HG03520 (cell line): Measurements from ENCODE around the gene F13B.
"Not testable (repeated sequence)": the region's sequence is repeated elsewhere in the genome, so short reads cannot be mapped to it uniquely, and the experiment has no call there.

Source experiments
- ATAC-seq: cut with Tn5 transposase; IDR thresholded peaks from one replicate; pipeline ENCODE4 v1.9.1; 2021; ENCODE audit warnings: mild to moderate bottlenecking, moderate library complexity; ENCODE audit not compliant: unreplicated experiment

F13B gene, protein sequence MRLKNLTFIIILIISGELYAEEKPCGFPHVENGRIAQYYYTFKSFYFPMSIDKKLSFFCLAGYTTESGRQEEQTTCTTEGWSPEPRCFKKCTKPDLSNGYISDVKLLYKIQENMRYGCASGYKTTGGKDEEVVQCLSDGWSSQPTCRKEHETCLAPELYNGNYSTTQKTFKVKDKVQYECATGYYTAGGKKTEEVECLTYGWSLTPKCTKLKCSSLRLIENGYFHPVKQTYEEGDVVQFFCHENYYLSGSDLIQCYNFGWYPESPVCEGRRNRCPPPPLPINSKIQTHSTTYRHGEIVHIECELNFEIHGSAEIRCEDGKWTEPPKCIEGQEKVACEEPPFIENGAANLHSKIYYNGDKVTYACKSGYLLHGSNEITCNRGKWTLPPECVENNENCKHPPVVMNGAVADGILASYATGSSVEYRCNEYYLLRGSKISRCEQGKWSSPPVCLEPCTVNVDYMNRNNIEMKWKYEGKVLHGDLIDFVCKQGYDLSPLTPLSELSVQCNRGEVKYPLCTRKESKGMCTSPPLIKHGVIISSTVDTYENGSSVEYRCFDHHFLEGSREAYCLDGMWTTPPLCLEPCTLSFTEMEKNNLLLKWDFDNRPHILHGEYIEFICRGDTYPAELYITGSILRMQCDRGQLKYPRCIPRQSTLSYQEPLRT

DNA sequence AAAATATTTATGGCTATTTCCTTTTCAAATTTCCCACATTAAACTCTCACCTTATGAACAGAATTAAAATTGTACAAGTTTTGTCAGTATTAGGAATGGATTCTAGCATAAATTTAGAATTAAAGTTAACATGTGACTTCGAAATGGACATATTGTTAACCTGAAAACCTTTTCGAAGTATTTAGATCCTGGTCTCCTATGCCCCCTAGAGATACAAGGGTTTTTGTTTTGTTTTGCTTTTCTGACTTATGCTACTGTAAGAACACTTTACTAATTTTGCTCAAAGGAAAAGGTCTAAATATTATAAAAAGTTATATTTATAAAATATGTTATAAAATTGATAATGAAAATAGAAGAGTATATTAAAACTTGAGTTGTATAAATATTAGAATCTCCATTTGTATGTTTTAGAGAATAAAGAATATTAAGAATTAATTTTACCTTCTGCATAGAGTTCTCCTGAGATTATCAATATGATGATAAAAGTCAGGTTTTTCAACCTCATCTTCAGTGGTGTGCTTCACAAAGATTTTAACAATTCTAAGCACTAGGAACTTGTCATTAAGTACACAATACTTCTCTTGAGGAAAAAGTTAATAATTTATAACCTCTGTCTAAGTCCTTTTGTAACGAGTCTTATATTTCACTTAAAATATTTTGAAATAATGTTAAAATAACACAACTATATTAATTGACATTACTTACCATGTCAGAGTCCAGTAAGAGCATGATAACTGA is at the start of gene F13B:
TSS of gene F13B (minus strand) at position 542 of the 738 bp plus-strand sequence. CDS start at position 505, 37 bp downstream.
- no peak for ATAC-seq

DNA sequence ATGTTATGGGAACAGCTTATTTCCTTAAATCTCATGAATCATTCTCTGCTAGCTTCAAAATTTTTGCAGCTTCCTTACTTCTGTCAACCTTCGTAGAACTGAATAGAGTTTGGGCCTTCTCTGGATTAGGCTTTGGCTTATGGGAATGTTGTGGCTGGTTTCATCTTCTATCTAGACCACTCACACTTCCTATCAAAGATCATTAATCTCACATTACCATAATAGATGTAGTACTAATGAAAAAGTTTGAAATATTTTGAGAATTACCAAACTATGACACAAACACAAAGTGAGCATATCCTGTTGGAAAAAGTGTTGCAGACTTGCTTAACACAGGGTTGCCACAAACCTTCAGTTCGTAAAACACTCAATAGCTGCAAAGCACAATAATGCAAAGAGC is 49.1 kb upstream of the F13B start:
- no peak for ATAC-seq

DNA sequence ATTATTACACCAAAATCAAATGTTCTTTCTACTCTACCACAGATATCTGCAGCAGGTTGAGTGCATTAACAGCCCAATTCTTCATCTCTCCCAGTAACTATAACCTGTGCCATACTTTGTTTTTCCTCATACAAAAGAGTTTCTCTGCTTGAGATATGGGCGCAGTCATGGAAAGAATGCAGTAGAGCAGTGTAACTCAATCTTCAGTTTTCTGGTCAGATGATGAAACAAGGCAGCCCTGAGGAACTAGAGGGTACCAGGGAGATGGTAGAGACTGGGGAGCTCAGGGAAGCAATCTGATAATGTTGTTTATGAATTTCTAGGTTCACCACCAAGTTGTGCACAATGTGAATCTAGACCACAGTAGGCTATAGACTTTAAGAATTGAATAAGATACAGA is 39.8 kb upstream of the F13B start:
- no peak for ATAC-seq

DNA sequence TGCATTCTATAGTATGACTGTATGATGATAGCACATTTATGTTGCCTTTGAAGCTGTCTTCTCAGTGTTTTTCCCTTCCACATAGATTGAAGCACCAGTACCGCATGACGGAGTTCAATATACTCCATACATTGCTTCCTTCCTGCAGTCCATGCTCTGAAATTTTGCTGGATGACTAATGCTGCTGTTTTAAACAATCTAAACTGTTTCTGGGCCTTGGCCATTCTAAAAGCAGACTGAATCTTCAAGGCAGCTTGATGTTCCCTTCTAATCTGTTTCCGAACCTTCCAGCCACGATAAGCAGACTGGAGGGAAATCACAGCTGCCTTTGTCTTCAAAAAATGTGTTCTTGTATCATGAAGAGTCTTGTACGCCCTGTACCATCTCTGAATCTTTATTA is 36.2 kb upstream of the F13B start:
- no peak for ATAC-seq

DNA sequence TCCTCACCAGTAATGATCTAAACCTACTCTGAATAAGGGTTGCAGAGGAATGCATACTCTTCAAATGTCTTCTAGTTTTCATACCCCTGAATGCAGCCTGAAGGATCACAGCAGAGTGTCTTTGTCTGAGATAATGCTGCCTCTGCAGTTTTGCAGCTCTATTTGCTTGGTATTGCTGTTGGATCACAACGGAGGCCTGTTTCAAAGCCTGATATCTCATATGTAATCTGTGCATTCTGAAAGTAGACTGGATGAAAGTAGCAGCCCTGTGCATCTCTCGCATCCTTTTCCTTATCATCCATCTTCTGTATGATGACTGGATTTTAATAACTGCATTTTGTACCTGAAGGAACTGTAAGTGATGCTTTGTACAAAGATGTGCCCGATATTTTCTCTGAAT is 34.9 kb upstream of the F13B start:
- no peak for ATAC-seq

DNA sequence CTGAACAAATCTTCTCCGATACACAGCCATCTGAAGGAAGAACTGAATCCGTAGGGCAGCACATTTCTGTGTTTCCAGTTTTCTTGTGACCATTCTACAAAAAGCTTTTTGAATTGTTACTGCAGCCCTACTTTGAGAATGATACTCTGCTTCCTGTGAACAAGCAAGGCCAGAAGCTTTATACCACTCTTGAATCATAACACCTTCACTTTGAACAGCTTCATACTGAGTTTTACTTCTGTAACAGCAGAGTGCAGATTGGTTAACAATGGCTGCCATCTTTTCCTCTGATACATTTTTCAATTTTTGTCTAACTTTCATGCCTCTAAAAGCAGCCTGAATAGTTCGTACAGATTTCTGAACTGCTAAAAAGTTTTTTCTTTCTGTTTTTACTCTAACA is 33.6 kb upstream of the F13B start:
- no peak for ATAC-seq

DNA sequence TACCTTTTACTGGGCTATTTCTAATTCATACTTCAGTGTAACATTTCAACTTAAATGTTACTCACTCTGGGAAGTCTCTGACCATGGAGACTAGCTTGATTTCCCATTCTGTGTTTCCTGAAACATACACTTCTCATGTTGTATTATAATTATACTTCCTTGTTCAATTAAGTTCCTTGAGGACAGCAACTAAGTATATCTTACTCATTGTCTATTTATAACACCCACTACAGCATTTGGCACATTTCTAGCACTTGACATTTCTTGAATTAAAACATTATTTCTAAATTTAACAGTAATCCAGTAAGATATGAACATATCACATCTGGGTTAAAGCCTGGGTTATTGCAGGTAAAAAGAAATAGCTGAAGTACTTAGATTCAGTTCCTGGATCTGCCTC is 32.4 kb upstream of the F13B start:
- no peak for ATAC-seq

DNA sequence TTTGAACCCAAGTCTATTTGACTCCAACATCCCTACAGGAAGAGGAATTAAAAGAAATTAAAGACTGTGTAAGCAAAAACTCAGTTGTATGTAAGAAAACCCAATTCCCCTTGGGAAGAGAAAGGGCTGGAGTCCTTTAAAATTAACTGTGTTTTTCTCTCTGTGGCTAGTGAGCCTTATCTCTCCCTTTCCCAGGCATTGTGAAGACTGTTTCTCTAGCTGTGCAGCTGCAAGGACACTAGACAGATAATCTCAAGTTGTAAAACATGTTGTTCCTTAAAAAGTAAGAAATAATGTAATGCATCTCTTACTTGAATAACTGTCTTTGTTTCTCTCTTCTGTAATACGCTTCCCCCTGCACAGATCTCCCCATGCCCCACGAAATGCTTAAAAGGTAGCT is 29.9 kb upstream of the F13B start:
- not testable (repeated sequence) for ATAC-seq

DNA sequence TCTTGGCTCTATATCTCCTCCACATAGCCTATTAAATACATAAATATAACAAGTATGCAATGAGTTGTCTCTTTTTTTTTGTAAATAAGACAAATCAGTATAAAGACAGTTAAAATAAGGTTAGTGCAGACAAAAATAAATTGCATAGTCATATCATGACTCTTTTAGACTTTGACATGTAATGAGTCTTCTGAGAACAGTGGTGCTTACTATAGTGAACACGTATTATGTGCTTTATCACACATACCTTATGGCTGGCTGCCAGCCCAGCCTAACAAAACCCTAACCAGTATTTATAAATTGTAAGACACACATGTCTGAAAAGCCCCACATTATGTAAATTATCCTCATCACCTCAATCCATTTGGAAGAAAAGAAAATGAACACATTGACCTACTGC is 29.1 kb upstream of the F13B start:
- no peak for ATAC-seq

DNA sequence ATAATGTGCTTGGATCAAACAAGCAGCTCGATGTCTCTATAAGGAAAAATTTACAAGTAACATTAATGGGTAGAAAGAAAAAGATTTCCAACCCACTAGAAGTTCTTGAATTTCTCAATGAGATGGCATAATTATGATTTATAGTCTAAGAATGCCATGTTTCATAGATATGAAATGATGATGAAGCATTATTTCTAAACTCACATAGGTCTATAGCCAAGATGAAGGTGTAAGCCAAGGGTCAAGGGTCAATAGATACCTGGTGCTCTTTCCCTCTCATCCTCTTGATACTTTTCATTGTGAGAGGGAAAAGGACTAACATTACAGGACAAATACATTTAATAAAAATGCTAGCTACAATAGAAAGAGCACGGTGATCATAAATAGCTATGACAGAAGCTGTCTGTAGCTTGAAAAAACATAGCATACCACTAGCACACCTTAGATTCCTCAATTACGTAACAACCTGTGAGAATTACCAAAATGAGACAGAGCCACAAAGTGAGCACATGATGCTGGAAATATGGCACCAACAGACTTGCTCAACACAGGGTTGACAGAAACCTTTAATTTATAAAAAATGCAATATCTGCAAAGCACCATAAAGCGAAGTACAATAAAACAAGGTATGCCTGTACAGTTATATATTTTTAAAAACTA is 26.3 kb upstream of the F13B start:
- no peak for ATAC-seq

DNA sequence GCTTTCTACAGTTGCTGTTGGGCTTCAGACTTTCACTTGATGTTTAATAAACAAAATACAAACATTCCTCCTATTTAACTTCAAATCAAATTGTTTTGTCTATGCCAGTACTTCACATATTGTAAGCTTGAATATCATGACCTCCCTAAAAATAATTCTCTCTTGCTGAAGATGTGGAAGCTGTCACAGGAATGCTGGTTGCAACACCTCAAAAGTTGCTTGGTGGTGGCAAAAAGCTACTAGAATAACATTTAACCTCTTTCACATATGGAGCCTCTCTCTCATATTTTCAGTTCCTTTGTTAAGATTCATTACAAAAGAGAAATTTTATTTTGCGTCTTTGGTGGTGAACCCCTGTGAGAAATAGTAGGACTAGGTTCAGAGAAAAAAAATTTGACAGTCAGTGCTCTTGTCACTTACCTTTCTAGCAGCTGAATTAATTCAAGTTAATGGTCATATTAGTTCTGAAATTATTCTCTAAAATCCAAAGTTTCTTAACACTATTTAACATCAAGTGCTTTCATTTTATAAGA is 25.5 kb upstream of the F13B start:
- ATAC-seq = no peak

DNA sequence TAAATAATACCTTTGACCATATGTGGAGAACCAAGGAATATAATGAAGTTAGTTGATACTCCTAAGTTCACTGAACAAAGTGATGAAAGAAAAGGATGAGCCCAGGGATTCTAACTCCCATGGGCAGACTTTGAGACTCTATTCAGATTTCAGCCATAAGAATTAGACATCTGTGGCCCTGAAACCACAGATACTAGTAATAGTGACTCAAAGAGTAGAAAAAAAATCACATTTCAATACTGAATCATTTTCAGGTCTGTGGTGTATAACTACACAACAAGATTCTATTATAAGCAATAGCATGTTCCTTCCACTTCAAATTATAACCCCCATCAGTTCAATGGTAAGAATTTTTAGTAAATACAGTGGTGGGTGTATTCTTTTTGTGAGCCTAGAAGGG is 16.4 kb upstream of the F13B start:
- ATAC-seq = no peak

DNA sequence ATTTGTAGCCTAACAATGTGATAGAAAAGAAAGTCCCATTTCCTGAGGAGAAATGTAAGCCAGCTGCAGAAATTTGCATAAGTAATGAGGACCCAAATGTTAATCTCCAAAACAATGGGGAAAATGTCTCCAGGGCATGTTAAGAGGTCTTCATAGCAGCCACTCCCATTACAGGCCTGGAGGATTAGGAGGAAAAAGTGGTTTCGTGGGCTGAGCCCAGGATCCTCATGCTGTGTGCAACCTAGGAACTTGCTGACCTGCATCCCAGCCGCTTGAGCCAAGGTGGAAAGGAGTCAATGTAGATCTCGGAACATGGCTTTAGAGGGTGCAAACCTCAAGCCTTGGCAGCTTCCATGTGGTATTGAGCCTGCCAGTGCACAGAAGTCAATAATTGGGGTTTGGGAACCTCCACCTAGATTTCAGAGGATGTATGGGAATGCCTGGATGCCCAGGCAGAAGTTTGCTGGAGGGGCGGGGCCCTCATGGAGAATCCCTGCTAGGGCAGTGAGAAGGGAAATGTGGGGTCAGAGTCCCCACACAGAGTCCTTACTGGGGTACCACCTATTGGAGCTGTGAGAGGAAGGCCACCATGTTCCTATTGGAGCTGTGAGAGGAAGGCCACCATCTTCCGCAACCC is 14.2 kb upstream of the F13B start:
- no peak for ATAC-seq

DNA sequence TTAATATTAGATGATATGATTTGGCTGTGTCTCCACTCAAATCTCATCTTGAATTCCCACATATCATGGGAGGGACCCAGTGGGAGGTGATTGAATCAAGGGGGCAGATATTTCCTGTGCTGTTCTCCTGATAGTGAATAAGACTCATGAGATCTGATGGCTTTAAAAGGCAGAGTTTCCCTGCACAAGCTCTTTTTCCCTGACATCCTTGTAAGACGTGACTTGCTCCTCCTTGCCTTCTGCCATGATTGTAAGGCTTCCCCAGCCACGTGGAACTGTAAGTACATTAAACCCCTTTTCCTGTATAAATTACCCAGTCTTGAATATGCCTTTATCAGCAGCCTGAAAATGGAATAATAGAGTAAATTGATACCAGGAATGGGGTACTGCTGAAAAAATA is 13.3 kb upstream of the F13B start:
- ATAC-seq = no peak

DNA sequence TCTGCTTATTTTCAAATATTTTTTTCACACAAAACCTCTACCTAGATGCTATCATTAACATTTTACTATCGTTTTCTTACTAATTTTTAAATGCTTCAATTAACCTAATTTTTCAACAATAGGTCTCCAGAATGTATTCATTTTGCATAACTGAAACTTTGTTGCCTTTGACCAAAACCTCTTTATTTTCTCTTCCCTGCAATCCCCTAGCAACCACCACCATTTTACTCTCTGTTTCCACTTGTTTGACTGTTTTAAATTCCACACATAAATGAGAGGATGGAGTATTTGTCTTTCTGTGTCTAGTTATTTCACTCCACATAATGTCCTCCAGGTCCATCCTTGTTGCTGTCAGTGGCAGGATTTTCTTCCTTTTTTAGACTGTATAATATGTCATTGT is 9.5 kb upstream of the F13B start:
- ATAC-seq = no peak

DNA sequence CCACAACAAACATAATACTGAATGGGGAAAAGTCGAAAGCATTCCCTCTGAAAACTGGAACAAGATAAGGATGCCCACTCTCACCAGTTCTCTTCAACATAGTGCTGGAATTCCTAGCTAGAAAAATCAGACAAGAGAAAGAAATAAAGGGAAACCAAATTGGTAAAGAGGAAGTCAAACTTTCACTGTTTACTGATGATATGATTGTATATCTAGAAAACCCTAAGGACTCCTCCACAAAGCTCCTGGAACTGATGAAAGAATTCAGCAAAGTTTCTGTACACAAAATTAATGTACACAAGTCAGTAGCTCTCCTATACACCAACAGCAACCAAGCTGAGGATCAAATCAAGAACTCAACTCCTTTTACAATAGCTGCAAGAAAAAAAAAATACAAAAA is 6.9 kb upstream of the F13B start:
- no peak for ATAC-seq

DNA sequence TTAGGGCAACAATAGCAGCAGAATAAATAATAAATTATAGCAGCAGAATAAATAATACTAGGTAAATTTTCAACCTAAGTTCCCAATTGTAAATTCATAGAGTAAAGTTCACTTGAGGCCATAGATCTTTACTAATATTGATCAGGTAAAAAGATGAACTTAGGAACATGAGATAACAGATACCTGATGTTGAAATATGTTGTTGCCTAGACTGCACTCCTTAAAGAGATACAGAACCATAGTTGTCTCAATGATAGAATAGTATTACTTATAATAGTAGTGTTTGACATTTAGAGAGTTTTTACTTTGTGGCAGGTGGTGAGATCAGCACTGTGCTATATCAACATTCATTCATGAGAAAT is 378 bp upstream of the F13B start:
- no peak for ATAC-seq

DNA sequence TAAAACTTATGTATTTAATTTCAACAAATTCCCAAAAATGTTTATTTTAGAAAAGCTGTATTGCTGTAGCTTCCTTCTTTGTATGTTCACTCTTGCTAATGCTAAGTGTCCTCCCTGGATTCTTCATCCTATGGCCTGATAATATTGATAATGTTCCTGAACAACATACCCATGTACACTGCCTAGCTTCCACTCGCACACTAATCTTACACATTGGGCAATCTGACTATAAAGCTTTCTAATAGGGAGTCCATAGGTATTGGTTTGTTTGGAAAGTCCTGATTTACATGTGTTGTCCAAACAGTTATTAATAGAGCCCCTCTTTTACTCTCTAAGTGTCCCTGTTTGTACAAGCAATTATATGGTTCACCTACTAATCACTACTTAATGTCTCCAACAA is 783 bp downstream of the F13B start:
- ATAC-seq = no peak

DNA sequence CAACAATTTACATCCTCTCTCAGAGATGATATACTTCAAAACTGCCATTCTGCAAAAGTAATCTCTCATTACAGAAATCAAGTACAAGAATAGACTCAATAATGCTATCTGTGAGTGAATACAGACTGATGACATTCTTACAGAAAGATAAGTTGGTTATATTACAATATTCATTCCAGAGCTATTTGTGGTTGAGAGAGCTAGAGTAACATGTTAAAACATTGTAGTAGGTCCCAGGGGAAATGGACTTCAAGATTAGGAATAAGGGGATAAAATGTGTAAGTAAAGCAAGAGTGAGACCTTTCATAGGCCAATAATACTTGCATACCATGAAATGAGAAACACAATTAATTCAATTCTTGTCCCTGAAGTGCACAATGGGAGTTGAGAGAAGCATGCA is 1.5 kb downstream of the F13B start:
- no peak for ATAC-seq

DNA sequence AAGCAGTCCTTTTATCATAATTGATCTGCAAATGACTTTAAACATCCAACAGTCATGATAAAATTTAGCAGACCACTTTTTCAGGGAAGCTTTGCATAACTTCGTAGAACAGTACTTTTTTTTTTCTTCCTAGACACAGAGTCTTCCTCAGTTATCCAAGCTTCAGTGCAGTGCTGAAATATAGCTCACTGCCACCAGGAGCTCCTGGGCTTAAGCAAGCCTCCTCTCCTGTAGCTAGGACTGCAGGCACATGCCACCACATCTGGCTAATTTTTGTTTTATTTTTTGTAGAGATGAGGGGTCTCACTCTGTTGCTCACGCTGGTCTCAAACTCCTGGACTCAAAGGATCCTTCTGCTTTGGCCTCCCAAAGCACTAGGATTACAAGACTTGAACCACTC is 3.8 kb downstream of the F13B start:
- ATAC-seq = no peak

DNA sequence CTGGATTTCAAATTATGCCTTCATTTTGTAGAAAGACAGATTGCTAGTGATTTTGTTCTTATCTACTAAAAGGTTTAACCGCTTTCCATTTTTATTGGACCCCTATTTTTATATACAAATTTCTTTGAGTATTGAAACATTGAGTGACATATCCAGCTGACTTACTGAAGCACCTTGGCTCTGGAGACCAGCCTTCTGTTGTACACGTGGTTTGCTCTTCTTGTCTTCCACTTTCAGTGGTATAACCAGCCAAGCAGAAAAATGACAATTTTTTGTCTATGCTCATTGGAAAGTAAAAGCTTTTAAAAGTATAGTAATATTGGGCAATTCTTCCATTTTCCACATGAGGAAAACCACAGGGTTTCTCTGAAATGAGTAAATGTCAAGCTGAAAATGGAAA is 4.4 kb downstream of the F13B start:
- ATAC-seq = peak; percentile 87
